AG09319 (cell line): Measurements from ENCODE around the gene CLIP3.

Experiments
- DNase-seq: peaks from one replicate; pipeline ENCODE4 v3.0.0-alpha.2; 2010; ENCODE audit warnings: low read depth; ENCODE audit errors: extremely low read depth
- TF ChIP-seq, protein P1 (sequence below): IDR thresholded peaks from 2 replicates; pipeline ENCODE4 v1.5.1; 2011; ENCODE audit warnings: low read depth, mild to moderate bottlenecking, inconsistent platforms, low read length, moderate library complexity

CLIP3 gene

GRCh38 chr19:35975608-35976214 lies 57.0 kb downstream of the CLIP3 start:
- TF ChIP-seq, protein P1, sequence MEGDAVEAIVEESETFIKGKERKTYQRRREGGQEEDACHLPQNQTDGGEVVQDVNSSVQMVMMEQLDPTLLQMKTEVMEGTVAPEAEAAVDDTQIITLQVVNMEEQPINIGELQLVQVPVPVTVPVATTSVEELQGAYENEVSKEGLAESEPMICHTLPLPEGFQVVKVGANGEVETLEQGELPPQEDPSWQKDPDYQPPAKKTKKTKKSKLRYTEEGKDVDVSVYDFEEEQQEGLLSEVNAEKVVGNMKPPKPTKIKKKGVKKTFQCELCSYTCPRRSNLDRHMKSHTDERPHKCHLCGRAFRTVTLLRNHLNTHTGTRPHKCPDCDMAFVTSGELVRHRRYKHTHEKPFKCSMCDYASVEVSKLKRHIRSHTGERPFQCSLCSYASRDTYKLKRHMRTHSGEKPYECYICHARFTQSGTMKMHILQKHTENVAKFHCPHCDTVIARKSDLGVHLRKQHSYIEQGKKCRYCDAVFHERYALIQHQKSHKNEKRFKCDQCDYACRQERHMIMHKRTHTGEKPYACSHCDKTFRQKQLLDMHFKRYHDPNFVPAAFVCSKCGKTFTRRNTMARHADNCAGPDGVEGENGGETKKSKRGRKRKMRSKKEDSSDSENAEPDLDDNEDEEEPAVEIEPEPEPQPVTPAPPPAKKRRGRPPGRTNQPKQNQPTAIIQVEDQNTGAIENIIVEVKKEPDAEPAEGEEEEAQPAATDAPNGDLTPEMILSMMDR, result no peak
- DNase-seq, result no peak

- no peak for DNase-seq
- TF ChIP-seq, protein P1, result no peak
Measured at GRCh38 chr19:35973487-35973886, 59.2 kb downstream of the CLIP3 start.

- DNase-seq, result no peak
- TF ChIP-seq, protein P1, result no peak
Measured at GRCh38 chr19:35966771-35967170, 65.9 kb downstream of the CLIP3 start.
